ENCODE data around the gene ADNP.

DNA sequence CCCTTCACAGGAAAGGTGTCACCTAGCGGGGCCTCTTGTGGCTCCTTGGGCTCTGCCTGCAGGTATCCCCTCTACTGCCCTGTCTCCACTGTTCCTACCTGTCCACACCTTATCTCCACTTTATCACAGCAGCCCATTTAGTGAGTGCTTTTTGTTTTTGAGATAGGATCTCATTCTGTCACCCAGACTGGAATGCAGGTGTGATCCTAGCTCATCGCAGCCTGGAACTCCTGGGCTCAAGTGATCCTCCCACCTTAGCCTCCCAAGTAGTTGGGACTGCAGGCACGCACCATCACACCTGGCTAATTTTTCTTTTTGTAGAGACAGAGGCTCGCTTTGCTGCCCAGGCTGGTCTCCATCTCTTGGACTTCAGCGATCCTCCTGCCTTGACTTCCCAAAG, 88.4 kb downstream of the ADNP start:
- TF ChIP-seq EZH2 (IDR thresholded peaks at IDR 0.05; ENCODE audit: borderline replicate concordance): no peak
- TF ChIP-seq, protein P1, sequence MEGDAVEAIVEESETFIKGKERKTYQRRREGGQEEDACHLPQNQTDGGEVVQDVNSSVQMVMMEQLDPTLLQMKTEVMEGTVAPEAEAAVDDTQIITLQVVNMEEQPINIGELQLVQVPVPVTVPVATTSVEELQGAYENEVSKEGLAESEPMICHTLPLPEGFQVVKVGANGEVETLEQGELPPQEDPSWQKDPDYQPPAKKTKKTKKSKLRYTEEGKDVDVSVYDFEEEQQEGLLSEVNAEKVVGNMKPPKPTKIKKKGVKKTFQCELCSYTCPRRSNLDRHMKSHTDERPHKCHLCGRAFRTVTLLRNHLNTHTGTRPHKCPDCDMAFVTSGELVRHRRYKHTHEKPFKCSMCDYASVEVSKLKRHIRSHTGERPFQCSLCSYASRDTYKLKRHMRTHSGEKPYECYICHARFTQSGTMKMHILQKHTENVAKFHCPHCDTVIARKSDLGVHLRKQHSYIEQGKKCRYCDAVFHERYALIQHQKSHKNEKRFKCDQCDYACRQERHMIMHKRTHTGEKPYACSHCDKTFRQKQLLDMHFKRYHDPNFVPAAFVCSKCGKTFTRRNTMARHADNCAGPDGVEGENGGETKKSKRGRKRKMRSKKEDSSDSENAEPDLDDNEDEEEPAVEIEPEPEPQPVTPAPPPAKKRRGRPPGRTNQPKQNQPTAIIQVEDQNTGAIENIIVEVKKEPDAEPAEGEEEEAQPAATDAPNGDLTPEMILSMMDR (IDR thresholded peaks at IDR 0.05; ENCODE audit: poor library complexity): no peak
- TF ChIP-seq EZH2phosphoT487 (IDR thresholded peaks at IDR 0.05; ENCODE audit: low read depth, severe bottlenecking, unreplicated experiment): no peak
